Measurements from ENCODE around the gene ABLIM2. TPM values are rescaled to one million over a fixed set of nuclear protein-coding genes. Genes with fewer than 3 reads are reported as not detected.

The ABLIM2 gene
- total and polyA plus RNA-seq, 7 experiments from 2014 or later = 0.22 to 5.8 (median 3.1) TPM

DNA sequence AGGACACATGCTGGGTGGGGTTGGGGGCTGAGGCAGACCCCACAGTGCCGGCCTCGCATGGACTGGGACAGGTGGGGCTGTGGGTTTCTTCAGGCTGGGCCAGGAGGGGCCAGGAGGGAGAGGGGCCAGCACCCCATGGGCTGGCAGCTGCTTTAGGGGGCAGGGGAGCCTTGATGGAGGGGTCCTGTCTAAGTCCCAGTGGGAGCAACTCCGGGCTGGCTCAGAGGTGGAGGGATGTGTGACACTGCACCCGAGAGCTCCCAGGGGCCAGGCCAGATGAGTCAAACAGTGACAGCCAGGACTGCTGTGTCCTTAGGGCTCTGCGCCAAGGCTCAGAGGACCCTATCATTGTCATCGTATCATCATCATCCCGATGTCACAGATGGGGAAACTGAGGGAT is 4.4 kb upstream of the ABLIM2 start:
- H3K27ac ChIP-seq (ENCODE audit: low read depth, low read length) = no peak overlapping the region
- no peaks in the 10 kb centered on the region for H3K9me3 ChIP-seq (ENCODE audit: control insufficient read depth in 2 of 3, low read length in 3 of 3)
- ATAC-seq = no peak
- Mint-ChIP-seq H3K27me3 (peaks cover 0 to 12% (median 5%) of the 10 kb centered on the region in 5 donors), H3K9me3 (peaks cover 0 to 15% (median 2%) of the 10 kb centered on the region in 11 donors), H3K4me1 (peaks cover 7 to 20% (median 15%) of the 10 kb centered on the region in 7 donors), H3K4me3 (no peak overlapping the region), H3K27ac (no peak overlapping the region), H3K36me3 (no peaks in the 10 kb centered on the region)
- H3K27me3 ChIP-seq (ENCODE audit: control insufficient read depth in 2 of 2, insufficient read depth in 2 of 2, low read length in 2 of 2) = no peaks in the 10 kb centered on the region
- DNase-seq = no peak
- H3K4me3 ChIP-seq (ENCODE audit: low read length) = no peak overlapping the region
- intact Hi-C loops (cut with micrococcal nuclease) = no loop called here
- peaks cover 4 to 9% of the 10 kb centered on the region in 2 donors for H3K4me1 ChIP-seq (ENCODE audit: control insufficient read depth in 2 of 2, insufficient read depth in 2 of 2, low read length in 2 of 2)
- ChIA-PET POLR2A (no interaction called here), CTCF (interaction anchor here (1.0 kb wide), 1 partner anchor 13 kb away, joined by 3 read pairs; no protein-coding TSS in a partner anchor)
- peaks cover 0 to 4% (median 0%) of the 10 kb centered on the region in 3 experiments for H3K36me3 ChIP-seq (ENCODE audit: control insufficient read depth in 2 of 3, insufficient read depth in 3 of 3, low read length in 3 of 3)

DNA sequence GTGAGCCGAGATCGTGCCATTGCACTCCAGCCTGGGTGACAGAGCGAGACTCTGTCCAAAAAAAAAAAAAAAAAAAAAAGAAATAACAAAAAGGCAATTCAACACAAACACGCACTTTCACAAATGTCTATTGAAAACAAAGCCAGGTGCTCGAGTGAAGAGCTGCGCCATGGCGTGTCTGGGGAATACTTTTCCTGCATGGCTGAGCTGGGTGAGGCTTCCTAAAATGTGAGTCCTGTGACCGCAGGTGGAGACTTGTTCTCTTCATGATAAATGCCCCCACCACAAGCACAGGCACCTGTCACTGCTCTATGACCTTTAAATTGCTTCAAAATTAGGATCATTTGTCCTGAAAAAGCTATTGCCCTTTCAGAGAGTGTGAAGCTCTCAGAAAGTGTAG is 4.0 kb upstream of the ABLIM2 start:
- POLR2A ChIA-PET = no interaction called here

DNA sequence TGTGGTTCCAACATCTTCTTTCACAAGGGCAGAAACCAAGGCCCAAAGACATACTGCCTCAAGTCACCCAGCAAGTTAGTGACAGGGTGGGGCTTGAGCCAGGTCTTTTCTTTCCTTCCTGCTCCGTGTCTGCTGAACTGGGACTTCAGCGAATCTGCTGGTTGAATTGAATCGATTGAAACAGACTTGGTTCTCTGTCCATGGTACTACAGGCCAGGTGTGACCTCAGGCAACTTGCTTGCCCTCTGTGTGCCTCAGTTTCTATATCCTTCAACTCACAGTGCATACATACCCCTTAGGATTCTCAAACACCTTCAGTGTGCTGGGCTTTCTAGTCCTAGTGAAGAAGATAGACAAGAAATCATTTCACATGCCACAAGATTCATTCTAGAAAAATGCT is 2.0 kb upstream of the ABLIM2 start:
- no peak overlapping the region for H3K4me3 ChIP-seq (ENCODE audit: low read length)
- H3K27ac Mint-ChIP-seq = peak overlapping the region in 1 of 9 donors; percentile 45
- peaks cover 10 to 13% of the 10 kb centered on the region in 2 donors for H3K4me1 ChIP-seq (ENCODE audit: control insufficient read depth in 2 of 2, insufficient read depth in 2 of 2, low read length in 2 of 2)
- CTCF ChIA-PET = interaction anchor here (0.9 kb wide), 1 partner anchor 42 kb away, joined by 3 read pairs; no protein-coding TSS in a partner anchor
- H3K36me3 Mint-ChIP-seq = no peaks in the 10 kb centered on the region
- intact Hi-C loops (cut with micrococcal nuclease) = no loop called here
- ATAC-seq (no peak), DNase-seq (no peak)
- peaks cover 0 to 29% (median 4%) of the 10 kb centered on the region in 5 donors for H3K27me3 Mint-ChIP-seq
- H3K27me3 ChIP-seq (ENCODE audit: control insufficient read depth in 2 of 2, insufficient read depth in 2 of 2, low read length in 2 of 2) = no peaks in the 10 kb centered on the region
- H3K36me3 ChIP-seq (ENCODE audit: control insufficient read depth in 2 of 3, insufficient read depth in 3 of 3, low read length in 3 of 3) = peaks cover 0 to 4% (median 0%) of the 10 kb centered on the region in 3 experiments
- no peaks in the 10 kb centered on the region for H3K9me3 Mint-ChIP-seq
- H3K4me3 Mint-ChIP-seq = peak overlapping the region; percentile 63 to 100 (median 90)
- no peak overlapping the region for H3K27ac ChIP-seq (ENCODE audit: low read depth, low read length)
- H3K4me1 Mint-ChIP-seq = peaks cover 7 to 25% (median 18%) of the 10 kb centered on the region in 7 donors
- POLR2A ChIA-PET = no interaction called here
- no peaks in the 10 kb centered on the region for H3K9me3 ChIP-seq (ENCODE audit: control insufficient read depth in 2 of 3, low read length in 3 of 3)

More for the DNA sequence above, 4.0 kb upstream of the ABLIM2 start:
- Histone ChIP-seq H3K4me1 (ENCODE audit: control insufficient read depth in 2 of 2, insufficient read depth in 2 of 2, low read length in 2 of 2) (peaks cover 8 to 10% of the 10 kb centered on the region in 2 donors), H3K27ac (ENCODE audit: low read depth, low read length) (no peak overlapping the region), H3K9me3 (ENCODE audit: control insufficient read depth in 2 of 3, low read length in 3 of 3) (no peaks in the 10 kb centered on the region), H3K36me3 (ENCODE audit: control insufficient read depth in 2 of 3, insufficient read depth in 3 of 3, low read length in 3 of 3) (peaks cover 0 to 4% (median 0%) of the 10 kb centered on the region in 3 experiments), H3K27me3 (ENCODE audit: control insufficient read depth in 2 of 2, insufficient read depth in 2 of 2, low read length in 2 of 2) (no peaks in the 10 kb centered on the region), H3K4me3 (ENCODE audit: low read length) (no peak overlapping the region)
- DNase-seq (no peak), ATAC-seq (no peak)
- Mint-ChIP-seq H3K9me3 (peaks cover 0 to 13% (median under 1%) of the 10 kb centered on the region in 11 donors), H3K4me1 (peaks cover 7 to 21% (median 15%) of the 10 kb centered on the region in 7 donors), H3K4me3 (peak overlapping the region in 1 of 10 donors; percentile 29), H3K27ac (no peak overlapping the region), H3K27me3 (peaks cover 0 to 14% (median 5%) of the 10 kb centered on the region in 5 donors), H3K36me3 (no peaks in the 10 kb centered on the region)
- intact Hi-C loops (cut with micrococcal nuclease) = no loop called here
- CTCF ChIA-PET = interaction anchor here (1.0 kb wide), 1 partner anchor 14 kb away, joined by 3 read pairs; no protein-coding TSS in a partner anchor

DNA sequence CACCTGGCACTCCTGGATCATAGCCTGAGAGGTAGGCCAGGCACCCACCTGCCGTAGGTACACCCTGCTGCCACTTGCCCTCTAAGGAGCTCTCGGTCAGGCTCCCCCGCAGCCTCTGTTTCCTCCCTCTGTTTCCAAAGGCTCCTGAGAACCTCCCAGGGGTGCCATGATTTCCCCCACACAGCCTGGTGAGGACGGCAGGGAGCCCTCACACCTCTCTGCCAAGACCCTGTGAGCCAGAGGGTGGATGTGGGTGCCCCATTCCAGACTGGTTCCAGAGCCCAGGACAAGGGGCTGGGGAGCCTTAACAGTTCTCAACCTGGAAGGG is 1.6 kb upstream of the ABLIM2 start:
- intact Hi-C loops (cut with micrococcal nuclease) = no loop called here
- H3K9me3 Mint-ChIP-seq = no peaks in the 10 kb centered on the region
- H3K27me3 Mint-ChIP-seq = peaks cover 0 to 31% (median 4%) of the 10 kb centered on the region in 5 donors
- Histone ChIP-seq H3K4me3 (ENCODE audit: low read length) (no peak overlapping the region), H3K36me3 (ENCODE audit: control insufficient read depth in 2 of 3, insufficient read depth in 3 of 3, low read length in 3 of 3) (peaks cover 0 to 4% (median 0%) of the 10 kb centered on the region in 3 experiments), H3K4me1 (ENCODE audit: control insufficient read depth in 2 of 2, insufficient read depth in 2 of 2, low read length in 2 of 2) (peaks cover 10 to 13% of the 10 kb centered on the region in 2 donors), H3K27ac (ENCODE audit: low read depth, low read length) (no peak overlapping the region), H3K9me3 (ENCODE audit: control insufficient read depth in 2 of 3, low read length in 3 of 3) (no peaks in the 10 kb centered on the region), H3K27me3 (ENCODE audit: control insufficient read depth in 2 of 2, insufficient read depth in 2 of 2, low read length in 2 of 2) (no peaks in the 10 kb centered on the region)
- ChIA-PET POLR2A (interaction anchor here (1.3 to 1.7 kb wide), 2 partner anchors 280 to 1092 kb away, joined by 3 to 5 read pairs; partner anchors contain the start of genes ACOX3, GRPEL1 and TRMT44), CTCF (interaction anchor here (0.6 kb wide), 1 partner anchor 401 kb away, joined by 3 read pairs; no protein-coding TSS in a partner anchor)
- peak overlapping the region; percentile 72 to 100 (median 94) for H3K4me3 Mint-ChIP-seq
- peaks cover 7 to 25% (median 18%) of the 10 kb centered on the region in 7 donors for H3K4me1 Mint-ChIP-seq
- H3K36me3 Mint-ChIP-seq = no peaks in the 10 kb centered on the region
- no peak for ATAC-seq
- no peak for DNase-seq
- peak overlapping the region in 1 of 9 donors; percentile 57 for H3K27ac Mint-ChIP-seq

DNA sequence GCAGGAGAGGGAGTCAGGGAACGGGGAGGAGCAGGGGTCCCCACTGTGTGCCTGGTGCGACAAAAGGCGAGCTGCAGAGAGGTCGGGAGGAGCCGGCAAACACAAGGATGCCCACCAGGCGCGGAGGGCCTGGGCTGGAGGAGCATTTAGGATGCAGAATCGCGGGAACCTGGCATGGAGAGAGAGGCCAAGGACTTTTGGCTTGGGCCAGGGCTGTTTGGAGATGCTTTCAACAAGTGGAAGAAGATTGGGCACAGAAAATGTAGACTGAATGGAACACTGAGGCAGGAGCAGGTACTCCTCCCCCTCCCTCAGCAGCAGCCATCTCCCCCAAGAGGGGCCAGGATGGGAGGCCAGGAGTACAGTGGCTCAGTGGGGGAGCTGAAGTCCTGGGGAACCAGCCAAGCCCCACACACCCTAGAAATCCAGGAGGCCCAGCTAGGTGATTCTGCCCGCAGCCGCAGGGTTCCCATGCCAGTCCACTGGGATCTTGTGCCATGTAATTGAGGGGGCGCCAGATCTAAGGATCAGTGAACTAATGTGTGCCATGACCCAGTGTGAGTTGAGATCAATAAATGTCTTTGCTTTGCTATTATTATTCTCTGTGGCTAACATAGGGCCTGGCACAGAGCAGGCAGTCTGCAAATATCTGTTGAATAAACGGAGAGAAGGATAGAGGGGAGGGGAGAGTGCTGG is 1.1 kb upstream of the ABLIM2 start:
- Mint-ChIP-seq H3K27ac (peak overlapping the region in 6 of 9 donors; percentile 30 to 87 (median 56)), H3K4me1 (peaks cover 7 to 25% (median 18%) of the 10 kb centered on the region in 7 donors), H3K27me3 (peaks cover 0 to 31% (median 4%) of the 10 kb centered on the region in 5 donors), H3K36me3 (no peaks in the 10 kb centered on the region), H3K4me3 (peak overlapping the region; percentile 72 to 100 (median 94)), H3K9me3 (no peaks in the 10 kb centered on the region)
- peak overlapping the region; percentile 77 for H3K27ac ChIP-seq (ENCODE audit: low read depth, low read length)
- no peaks in the 10 kb centered on the region for H3K27me3 ChIP-seq (ENCODE audit: control insufficient read depth in 2 of 2, insufficient read depth in 2 of 2, low read length in 2 of 2)
- ATAC-seq (no peak), DNase-seq (peak in 2 of 9 donors; percentile 4 to 13)
- intact Hi-C loops (cut with micrococcal nuclease) = loop anchor here (1.0 to 5.0 kb wide), 9 partner anchors 69 to 1533 kb away; partner anchors contain the start of genes KIAA0232 (in 2 of the 2), AFAP1 (in 1 of the 2) and MRFAP1 (in 1 of the 2)
- no peaks in the 10 kb centered on the region for H3K9me3 ChIP-seq (ENCODE audit: control insufficient read depth in 2 of 3, low read length in 3 of 3)
- ChIA-PET POLR2A (interaction anchor here (0.8 to 2.3 kb wide), 6 partner anchors 11 to 1092 kb away, joined by 3 to 11 read pairs (median 4); partner anchors contain the start of genes ACOX3, GRPEL1, SH3TC1 and TRMT44), CTCF (interaction anchor here (0.6 to 1.0 kb wide), 3 partner anchors 17 to 400 kb away, joined by 3 to 5 read pairs (median 4); partner anchors contain the start of gene SH3TC1)
- peaks cover 0 to 4% (median 0%) of the 10 kb centered on the region in 3 experiments for H3K36me3 ChIP-seq (ENCODE audit: control insufficient read depth in 2 of 3, insufficient read depth in 3 of 3, low read length in 3 of 3)
- H3K4me3 ChIP-seq (ENCODE audit: low read length) = peak overlapping the region; percentile 95
- peaks cover 10 to 13% of the 10 kb centered on the region in 2 donors for H3K4me1 ChIP-seq (ENCODE audit: control insufficient read depth in 2 of 2, insufficient read depth in 2 of 2, low read length in 2 of 2)

DNA sequence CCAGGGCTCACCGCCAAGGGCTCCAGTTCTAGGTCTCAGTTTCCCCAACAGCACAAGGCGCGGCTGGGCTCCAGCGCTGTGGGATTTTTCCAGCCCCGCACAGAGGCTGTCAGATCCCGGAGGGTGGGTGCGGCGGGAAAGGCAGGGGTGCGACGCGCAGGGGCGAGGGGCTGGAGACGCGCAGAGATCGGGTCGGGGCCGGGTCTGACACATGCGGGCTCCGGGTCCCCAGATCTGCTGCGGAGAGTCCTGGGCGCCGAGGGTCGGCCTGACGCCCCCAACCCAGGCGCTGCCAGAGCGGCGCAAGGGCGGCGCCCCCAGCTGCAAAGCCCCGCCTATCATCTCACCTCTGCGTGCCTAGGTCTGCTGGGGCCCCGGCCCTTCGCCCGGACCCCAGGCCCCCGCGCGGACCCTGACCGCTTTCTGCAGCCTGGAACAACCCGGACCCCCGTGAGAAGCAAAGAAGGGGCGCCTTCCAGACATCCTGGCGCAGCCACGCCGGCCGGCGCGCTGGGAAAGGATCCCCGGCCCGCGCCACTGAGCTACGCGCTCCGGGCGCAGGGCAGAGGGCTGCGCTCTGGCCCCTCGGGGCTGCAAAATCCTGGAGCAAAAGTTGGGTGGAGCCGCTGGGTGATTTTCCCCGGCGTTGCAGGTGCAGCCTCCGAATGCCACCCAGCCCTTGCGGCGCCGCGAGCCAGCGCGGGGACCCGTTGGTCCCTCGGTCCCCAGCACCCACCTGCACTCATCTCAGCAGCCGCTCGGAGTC is 486 bp downstream of the ABLIM2 start:
- Histone ChIP-seq H3K9me3 (ENCODE audit: control insufficient read depth in 2 of 3, low read length in 3 of 3) (no peaks in the 10 kb centered on the region), H3K27ac (ENCODE audit: low read depth, low read length) (peak overlapping the region; percentile 59), H3K27me3 (ENCODE audit: control insufficient read depth in 2 of 2, insufficient read depth in 2 of 2, low read length in 2 of 2) (no peaks in the 10 kb centered on the region), H3K36me3 (ENCODE audit: control insufficient read depth in 2 of 3, insufficient read depth in 3 of 3, low read length in 3 of 3) (peaks cover 0 to 4% (median 0%) of the 10 kb centered on the region in 3 experiments), H3K4me1 (ENCODE audit: control insufficient read depth in 2 of 2, insufficient read depth in 2 of 2, low read length in 2 of 2) (peaks cover 10 to 13% of the 10 kb centered on the region in 2 donors), H3K4me3 (ENCODE audit: low read length) (peak overlapping the region; percentile 69)
- Mint-ChIP-seq H3K36me3 (no peaks in the 10 kb centered on the region), H3K27me3 (peaks cover 0 to 31% (median 4%) of the 10 kb centered on the region in 5 donors), H3K27ac (no peak overlapping the region), H3K4me3 (peak overlapping the region; percentile 58 to 100 (median 87)), H3K4me1 (peaks cover 7 to 25% (median 18%) of the 10 kb centered on the region in 7 donors), H3K9me3 (no peaks in the 10 kb centered on the region)
- DNase-seq = no peak
- ATAC-seq = no peak
- intact Hi-C loops (cut with micrococcal nuclease) = loop anchor here (1.0 to 5.0 kb wide), 14 partner anchors 41 to 1534 kb away; partner anchors contain the start of genes ACOX3 (in 2 of the 2), AFAP1 (in 2 of the 2), KIAA0232 (in 2 of the 2) and TRMT44 (in 2 of the 2)
- CTCF ChIA-PET = interaction anchor here (0.5 to 1.0 kb wide), 2 partner anchors 18 to 1000 kb away, joined by 3 to 5 read pairs; no protein-coding TSS in a partner anchor
- POLR2A ChIA-PET = interaction anchor here (1.6 to 2.3 kb wide), 3 partner anchors 10 to 282 kb away, joined by 5 to 11 read pairs (median 5); partner anchors contain the start of genes ACOX3, SH3TC1 and TRMT44
